Neural cell (in vitro differentiated cells): ENCODE data around the gene AGO4. TPM values are rescaled to one million over a fixed set of nuclear protein-coding genes. Genes with fewer than 3 reads are reported as not detected.

Experiments
- H2AFZ ChIP-seq: fragments of 200-600, 300-800 bp; sonication (generic), shearing (Covaris generic); 2 replicates; pipeline ENCODE4 v1.6.0; 2014; ENCODE audit warnings: low read depth, mild to moderate bottlenecking, antibody characterized with exemption, low read length, moderate library complexity
- H3F3A ChIP-seq: fragments of 200-600 bp; shearing (Covaris generic); 2 replicates; pipeline ENCODE4 v1.6.1; 2016; ENCODE audit warnings: mild to moderate bottlenecking, moderate library complexity, mixed read lengths, antibody characterized with exemption, low read length; ENCODE audit not compliant: insufficient read depth, poor library complexity, severe bottlenecking
- H3K27ac ChIP-seq: fragments of 200-600, 300-800 bp; sonication (generic), shearing (Covaris generic); 2 replicates; pipeline ENCODE4 v1.5.1; 2014; ENCODE audit warnings: mild to moderate bottlenecking, low read length, moderate library complexity
- H3K27me3 ChIP-seq: fragments of 300-800, 200-600 bp; sonication (generic), shearing (Covaris generic); 2 replicates; pipeline ENCODE4 v1.6.0; 2014; ENCODE audit warnings: mild to moderate bottlenecking, low read depth, low read length, moderate library complexity; ENCODE audit not compliant: insufficient read depth
- H3K36me3 ChIP-seq: fragments of 300-800, 200-600 bp; sonication (generic), shearing (Covaris generic); 2 replicates; pipeline ENCODE4 v1.5.1; 2014; ENCODE audit warnings: mild to moderate bottlenecking, antibody characterized with exemption, low read length, moderate library complexity; ENCODE audit not compliant: insufficient read depth
- H3K4me2 ChIP-seq: fragments of 300-800, 200-600 bp; sonication (generic), shearing (Covaris generic); 2 replicates; pipeline ENCODE4 v1.6.0; 2014; ENCODE audit warnings: mild to moderate bottlenecking, low read length
- H3K4me3 ChIP-seq: fragments of 300-800, 200-600 bp; sonication (generic), shearing (Covaris generic); 2 replicates; pipeline ENCODE4 v1.5.1; 2014; ENCODE audit warnings: mild to moderate bottlenecking, low read length, moderate library complexity
- H3K79me2 ChIP-seq: fragments of 200-600 bp; shearing (Covaris generic); replicated peaks from 2 replicates; pipeline ENCODE4 v1.6.0; 2014; ENCODE audit warnings: mild to moderate bottlenecking, low read length, moderate library complexity; ENCODE audit not compliant: insufficient read depth
- H3K9ac ChIP-seq: fragments of 300-800, 200-600 bp; sonication (generic), shearing (Covaris generic); 2 replicates; pipeline ENCODE4 v1.6.1; 2016; ENCODE audit warnings: mild to moderate bottlenecking, low read length, mixed read lengths
- H3K9me2 ChIP-seq: fragments of 200-600 bp; shearing (Covaris generic); 2 replicates; pipeline ENCODE4 v1.6.1; 2016; ENCODE audit warnings: mild to moderate bottlenecking, low read length, mixed read lengths; ENCODE audit not compliant: insufficient read depth
- H3K9me3 ChIP-seq: fragments of 200-600, 300-800 bp; sonication (generic), shearing (Covaris generic); 2 replicates; pipeline ENCODE4 v1.6.1; 2016; ENCODE audit warnings: mild to moderate bottlenecking, mixed run types, low read length, moderate library complexity, mixed read lengths
- H4K20me1 ChIP-seq: fragments of 200-600 bp; shearing (Covaris generic); 2 replicates; pipeline ENCODE4 v1.6.1; 2016; ENCODE audit warnings: mild to moderate bottlenecking, mixed run types; ENCODE audit not compliant: insufficient read depth
- CTCF ChIP-seq: fragments of 450-650 bp; IDR thresholded peaks from 2 replicates; pipeline ENCODE4 v1.5.1; 2014; ENCODE audit warnings: antibody characterized with exemption, mild to moderate bottlenecking, moderate library complexity; ENCODE audit not compliant: poor library complexity, severe bottlenecking
- EP300 ChIP-seq: fragments of 450-650 bp; conservative IDR thresholded peaks from 2 replicates; pipeline ENCODE4 v1.6.1; 2014; ENCODE audit warnings: antibody characterized with exemption, mild to moderate bottlenecking, moderate library complexity; ENCODE audit not compliant: poor library complexity, severe bottlenecking
- EZH2 ChIP-seq: fragments of 200-600, 300-800 bp; shearing (Covaris generic), sonication (generic); IDR thresholded peaks from 2 replicates; pipeline ENCODE4 v1.6.1; 2014; ENCODE audit warnings: antibody characterized with exemption, low read length, borderline replicate concordance, mild to moderate bottlenecking; ENCODE audit not compliant: insufficient read depth, poor library complexity, severe bottlenecking
- MXI1 ChIP-seq: fragments of 450-650 bp; conservative IDR thresholded peaks from 2 replicates; pipeline ENCODE4 v1.6.1; 2014; ENCODE audit warnings: antibody characterized with exemption, mild to moderate bottlenecking; ENCODE audit not compliant: poor library complexity, severe bottlenecking
- POLR2AphosphoS5 ChIP-seq: IDR thresholded peaks from 2 replicates; pipeline ENCODE4 v1.6.1; 2012
- RAD21 ChIP-seq: fragments of 450-650 bp; conservative IDR thresholded peaks from 2 replicates; pipeline ENCODE4 v1.6.1; 2014; ENCODE audit warnings: antibody characterized with exemption, mild to moderate bottlenecking, moderate library complexity
- REST ChIP-seq: IDR thresholded peaks from 2 replicates; pipeline ENCODE4 v1.6.1; 2012; ENCODE audit warnings: borderline replicate concordance
- SMC3 ChIP-seq: fragments of 450-650 bp; conservative IDR thresholded peaks from 2 replicates; pipeline ENCODE4 v1.6.1; 2014; ENCODE audit warnings: antibody characterized with exemption, mild to moderate bottlenecking, moderate library complexity; ENCODE audit not compliant: poor library complexity
- TAF1 ChIP-seq: IDR thresholded peaks from 2 replicates; pipeline ENCODE4 v1.6.1; 2012; ENCODE audit warnings: low read depth
- polyA plus RNA-seq: library from polyadenylated mRNA; depleted of rRNA; stranded (reverse); fragments of >200 nt; gene quantifications from 2 replicates; pipeline ENCODE4 v1.2.3, GENCODE V29; 2014

AGO4 gene
- polyA plus RNA-seq, 1 donor from 2014 or later: 51.9 TPM

- H2AFZ ChIP-seq: no peak overlapping the region
- no peak overlapping the region for H3K9ac ChIP-seq
- no peak overlapping the region for H3K4me3 ChIP-seq
- peaks cover 5% of the 10 kb centered on the region for H3K79me2 ChIP-seq
- no peak for TF ChIP-seq RAD21
- no peak for TF ChIP-seq CTCF
- TF ChIP-seq SMC3: no peak
- no peak for TF ChIP-seq EZH2
- no peak for TF ChIP-seq EP300
- no peak for TF ChIP-seq TAF1
- no peak for TF ChIP-seq REST
- no peak for TF ChIP-seq MXI1
- no peaks in the 10 kb centered on the region for H3K36me3 ChIP-seq
- no peak overlapping the region for H3K4me2 ChIP-seq
- no peak overlapping the region for H3K27ac ChIP-seq
- no peaks in the 10 kb centered on the region for H3K9me3 ChIP-seq
- H3K27me3 ChIP-seq: no peaks in the 10 kb centered on the region
- H3K9me2 ChIP-seq: no peaks in the 10 kb centered on the region
- no peaks in the 10 kb centered on the region for H3F3A ChIP-seq
- H4K20me1 ChIP-seq: no peaks in the 10 kb centered on the region
Observed at GRCh38 chr1:35893051-35893879, 85.4 kb downstream of the AGO4 start.

- no peak overlapping the region for H3K4me3 ChIP-seq
- no peaks in the 10 kb centered on the region for H3K9me3 ChIP-seq
- H3F3A ChIP-seq: no peaks in the 10 kb centered on the region
- no peak overlapping the region for H3K9ac ChIP-seq
- H3K9me2 ChIP-seq: no peaks in the 10 kb centered on the region
- peaks cover 5% of the 10 kb centered on the region for H3K79me2 ChIP-seq
- no peak overlapping the region for H3K4me2 ChIP-seq
- H3K27me3 ChIP-seq: no peaks in the 10 kb centered on the region
- no peak overlapping the region for H2AFZ ChIP-seq
- no peaks in the 10 kb centered on the region for H4K20me1 ChIP-seq
- peaks cover 5% of the 10 kb centered on the region for H3K36me3 ChIP-seq
- no peak overlapping the region for H3K27ac ChIP-seq
- TF ChIP-seq REST (no peak), POLR2AphosphoS5 (no peak), TAF1 (no peak), RAD21 (no peak), MXI1 (no peak)
Observed at GRCh38 chr1:35894183-35894582, 86.4 kb downstream of the AGO4 start.
